Measurements from ENCODE around the gene MGAM2.

Gene MGAM2

DNA sequence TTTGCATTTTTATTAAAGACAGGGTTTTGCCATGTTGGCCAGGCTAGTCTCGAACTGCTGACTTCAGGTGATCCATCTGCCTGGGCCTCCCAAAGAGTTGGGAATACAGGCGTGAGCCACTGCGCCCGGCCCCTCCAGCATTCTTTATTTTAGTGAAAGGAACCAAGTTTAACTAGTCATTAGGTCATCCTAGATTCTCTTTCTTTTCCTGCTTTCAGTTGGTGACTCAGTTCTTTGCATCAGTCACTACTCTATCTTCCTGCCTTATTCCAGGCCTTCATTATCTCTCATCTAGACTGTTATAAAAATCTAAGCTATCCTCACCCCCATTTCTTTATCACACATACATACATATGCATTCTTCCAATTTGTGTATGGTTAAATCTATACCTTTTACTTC, 82.7 kb downstream of the MGAM2 start:
- TF ChIP-seq, protein P1, sequence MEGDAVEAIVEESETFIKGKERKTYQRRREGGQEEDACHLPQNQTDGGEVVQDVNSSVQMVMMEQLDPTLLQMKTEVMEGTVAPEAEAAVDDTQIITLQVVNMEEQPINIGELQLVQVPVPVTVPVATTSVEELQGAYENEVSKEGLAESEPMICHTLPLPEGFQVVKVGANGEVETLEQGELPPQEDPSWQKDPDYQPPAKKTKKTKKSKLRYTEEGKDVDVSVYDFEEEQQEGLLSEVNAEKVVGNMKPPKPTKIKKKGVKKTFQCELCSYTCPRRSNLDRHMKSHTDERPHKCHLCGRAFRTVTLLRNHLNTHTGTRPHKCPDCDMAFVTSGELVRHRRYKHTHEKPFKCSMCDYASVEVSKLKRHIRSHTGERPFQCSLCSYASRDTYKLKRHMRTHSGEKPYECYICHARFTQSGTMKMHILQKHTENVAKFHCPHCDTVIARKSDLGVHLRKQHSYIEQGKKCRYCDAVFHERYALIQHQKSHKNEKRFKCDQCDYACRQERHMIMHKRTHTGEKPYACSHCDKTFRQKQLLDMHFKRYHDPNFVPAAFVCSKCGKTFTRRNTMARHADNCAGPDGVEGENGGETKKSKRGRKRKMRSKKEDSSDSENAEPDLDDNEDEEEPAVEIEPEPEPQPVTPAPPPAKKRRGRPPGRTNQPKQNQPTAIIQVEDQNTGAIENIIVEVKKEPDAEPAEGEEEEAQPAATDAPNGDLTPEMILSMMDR (IDR thresholded peaks at IDR 0.05; ENCODE audit: extremely low read depth, insufficient read depth, missing control alignments): no peak
- in situ Hi-C loops (cut with MboI; ENCODE audit: low pct_unique_long_range_greater_than_20kb, low sequenced_read_pairs, unreplicated experiment): no loop called here
- no peak for DNase-seq (ENCODE audit: low spot score)

DNA sequence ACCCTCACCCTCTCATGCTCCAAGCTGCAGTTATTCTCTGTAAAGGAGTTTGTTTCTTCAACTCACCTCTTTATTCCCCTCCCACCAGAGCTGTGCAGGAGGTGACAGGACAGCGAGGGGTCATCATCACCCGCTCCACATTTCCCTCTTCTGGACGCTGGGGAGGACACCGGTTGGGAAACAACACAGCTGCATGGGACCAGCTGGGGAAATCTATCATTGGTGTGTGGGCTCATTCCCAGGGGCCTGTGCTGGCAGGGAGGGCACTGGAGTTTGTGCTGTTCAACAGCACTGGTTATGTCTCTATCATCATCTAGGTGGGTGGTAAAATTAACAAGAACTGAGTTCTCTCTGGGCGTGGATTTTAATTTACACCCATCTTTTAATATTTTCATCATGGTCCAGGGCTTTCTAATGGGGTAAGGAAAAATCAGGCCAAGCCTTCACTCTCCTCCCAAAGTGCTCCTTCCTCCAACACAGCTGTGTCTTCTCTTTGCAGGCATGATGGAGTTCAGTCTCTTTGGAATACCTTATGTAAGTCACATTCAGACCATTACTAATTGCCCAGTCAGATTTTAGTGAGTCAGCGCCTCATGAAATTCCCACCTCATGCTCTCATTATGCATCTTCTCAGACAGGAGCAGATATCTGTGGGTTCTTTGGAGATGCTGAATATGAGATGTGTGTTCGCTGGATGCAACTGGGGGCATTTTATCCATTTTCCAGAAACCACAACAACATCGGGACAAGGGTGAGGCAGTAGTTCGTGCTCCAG, 84.7 kb downstream of the MGAM2 start:
- TF ChIP-seq, protein P1 (IDR thresholded peaks at IDR 0.05; ENCODE audit: extremely low read depth, insufficient read depth, missing control alignments): no peak
- in situ Hi-C loops (cut with MboI; ENCODE audit: low pct_unique_long_range_greater_than_20kb, low sequenced_read_pairs, unreplicated experiment): no loop called here
- DNase-seq (ENCODE audit: low spot score): no peak

DNA sequence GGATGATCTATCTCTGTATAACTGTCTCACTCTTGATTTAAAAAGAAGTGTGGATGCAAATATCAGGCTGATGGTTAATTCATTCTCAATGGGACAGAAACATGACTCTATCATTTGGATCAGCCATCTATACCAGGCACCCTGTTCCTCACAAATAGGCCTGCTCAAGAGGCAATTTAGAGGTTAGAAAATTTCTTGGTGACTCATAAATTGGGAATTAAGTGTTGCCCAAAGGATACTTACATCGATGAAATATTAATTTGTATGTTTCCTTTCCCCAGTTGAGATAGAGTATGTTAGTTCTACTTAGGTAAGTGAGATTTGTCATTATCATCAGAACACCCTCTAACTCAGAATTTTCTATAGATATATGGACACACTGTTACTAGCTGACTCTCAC, 88.7 kb downstream of the MGAM2 start:
- TF ChIP-seq, protein P1 (IDR thresholded peaks at IDR 0.05; ENCODE audit: extremely low read depth, insufficient read depth, missing control alignments): no peak
- no peak for DNase-seq (ENCODE audit: low spot score)
- in situ Hi-C loops (cut with MboI; ENCODE audit: low pct_unique_long_range_greater_than_20kb, low sequenced_read_pairs, unreplicated experiment): no loop called here

DNA sequence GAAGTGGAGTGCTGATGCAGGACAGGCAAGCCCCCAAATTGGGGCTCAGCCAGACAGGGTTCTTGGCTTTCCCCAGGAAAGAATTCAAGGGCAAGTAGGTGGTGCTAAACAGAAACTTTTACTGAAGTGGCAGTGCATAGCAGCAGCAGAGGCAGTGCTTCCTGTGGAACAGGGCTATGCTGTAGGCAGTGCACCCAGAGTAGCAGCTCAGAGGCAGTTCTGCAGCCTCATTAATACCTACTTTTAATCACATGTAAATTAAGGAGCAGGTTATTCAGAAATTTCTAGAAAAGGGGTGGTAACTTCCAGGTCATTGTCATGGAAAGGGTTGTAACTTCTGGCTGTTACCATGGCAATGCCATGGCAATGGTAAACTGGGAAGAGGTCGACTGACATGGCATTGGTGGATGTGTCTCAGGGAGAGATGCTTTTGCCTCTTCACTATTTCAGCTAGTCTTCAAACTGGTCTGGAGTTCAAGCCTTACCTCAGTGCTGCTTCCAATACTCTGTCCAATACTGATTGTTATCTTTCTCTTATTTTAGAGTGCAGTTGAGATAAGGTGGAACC, 117.1 kb downstream of the MGAM2 start:
- DNase-seq (ENCODE audit: low spot score): no peak
- TF ChIP-seq, protein P1 (IDR thresholded peaks at IDR 0.05; ENCODE audit: extremely low read depth, insufficient read depth, missing control alignments): no peak
- in situ Hi-C loops (cut with MboI; ENCODE audit: low pct_unique_long_range_greater_than_20kb, low sequenced_read_pairs, unreplicated experiment): no loop called here

DNA sequence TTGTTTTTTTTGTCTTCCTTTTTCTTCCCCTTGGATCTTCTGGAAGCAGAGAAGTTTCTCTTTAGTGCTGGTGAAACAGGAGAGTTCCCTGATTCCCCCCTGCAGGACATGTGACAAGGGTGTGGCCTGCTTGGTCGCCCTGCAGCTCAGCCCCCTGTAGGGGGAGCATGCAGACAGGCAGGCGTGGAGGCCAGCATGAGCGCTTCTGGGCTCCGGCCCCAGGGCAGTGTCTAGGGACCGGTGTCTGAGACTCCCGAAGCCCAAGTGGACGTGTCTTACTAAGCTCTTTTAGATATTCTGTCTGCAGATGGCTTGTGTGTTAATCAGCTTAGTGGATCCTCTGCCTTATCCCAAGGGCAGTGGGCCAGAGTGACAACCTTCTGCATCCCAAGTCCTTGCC, 120.2 kb downstream of the MGAM2 start:
- no peak for DNase-seq (ENCODE audit: low spot score)
- TF ChIP-seq, protein P1 (IDR thresholded peaks at IDR 0.05; ENCODE audit: extremely low read depth, insufficient read depth, missing control alignments): peak; percentile 11

DNA sequence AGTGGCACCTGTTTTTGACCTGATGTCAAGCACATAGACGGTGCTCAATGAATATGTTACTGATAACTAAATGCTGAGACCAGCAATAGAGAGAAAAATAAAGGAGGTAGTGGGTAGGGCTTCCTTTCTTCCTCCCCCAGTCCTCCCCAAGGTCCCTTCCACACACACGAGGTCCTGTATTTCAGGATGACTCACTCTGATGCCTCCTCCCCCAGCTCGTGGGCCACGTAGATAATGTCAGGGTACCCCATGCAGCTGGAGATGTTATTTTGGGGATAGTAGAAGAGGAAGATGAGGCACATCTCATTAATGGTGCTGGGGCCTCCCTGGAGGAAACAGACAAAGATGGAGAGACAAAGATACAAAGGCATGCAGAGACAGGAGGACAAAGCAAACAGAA, 129.0 kb downstream of the MGAM2 start:
- in situ Hi-C loops (cut with MboI; ENCODE audit: low pct_unique_long_range_greater_than_20kb, low sequenced_read_pairs, unreplicated experiment): no loop called here
- TF ChIP-seq, protein P1 (IDR thresholded peaks at IDR 0.05; ENCODE audit: extremely low read depth, insufficient read depth, missing control alignments): no peak
- no peak for DNase-seq (ENCODE audit: low spot score)

More for the DNA sequence above, 120.2 kb downstream of the MGAM2 start:
- in situ Hi-C loops (cut with MboI; ENCODE audit: low pct_unique_long_range_greater_than_20kb, low sequenced_read_pairs, unreplicated experiment): no loop called here
